ENCODE measurements around the gene TSPAN3. TPM values are rescaled to one million over a fixed set of nuclear protein-coding genes. Genes with fewer than 3 reads are reported as not detected.

TSPAN3 gene
- total RNA-seq, 1 donor from 2014 or later: 113 TPM

GRCh38 chr15:77040673-77041072 is 30.2 kb downstream of the TSPAN3 start:
- POLR2A ChIA-PET: interaction anchor here (0.7 kb wide), 2 partner anchors 100 to 811 kb away, joined by 3 read pairs; no protein-coding TSS in a partner anchor
- TF ChIP-seq CTCF (IDR thresholded peaks at IDR 0.05): no peak
- peak overlapping the region; percentile 68 for H3K27ac Mint-ChIP-seq
- intact Hi-C loops (cut with micrococcal nuclease): no loop called here
- peaks cover 33% of the 10 kb centered on the region for H3K4me1 Mint-ChIP-seq
- ATAC-seq (ENCODE audit: low read depth) (peak; percentile 49), DNase-seq (no peak)
- no peaks in the 10 kb centered on the region for H3K9me3 Mint-ChIP-seq
- H3K4me3 Mint-ChIP-seq: peak overlapping the region; percentile 5
- no peaks in the 10 kb centered on the region for H3K27me3 Mint-ChIP-seq
- CTCF ChIA-PET: interaction anchor here (0.9 kb wide), 1 partner anchor 9 kb away, joined by 3 read pairs; no protein-coding TSS in a partner anchor
- peaks cover 80% of the 10 kb centered on the region for H3K36me3 Mint-ChIP-seq (ENCODE audit: low read depth)

GRCh38 chr15:77039848-77040247 is 31.1 kb downstream of the TSPAN3 start:
- intact Hi-C loops (cut with micrococcal nuclease): no loop called here
- ChIA-PET POLR2A (interaction anchor here (0.7 kb wide), 2 partner anchors 100 to 812 kb away, joined by 3 read pairs; no protein-coding TSS in a partner anchor), CTCF (interaction anchor here (0.9 kb wide), 1 partner anchor 9 kb away, joined by 3 read pairs; no protein-coding TSS in a partner anchor)
- Mint-ChIP-seq H3K36me3 (ENCODE audit: low read depth) (peaks cover 74% of the 10 kb centered on the region), H3K4me1 (peaks cover 25% of the 10 kb centered on the region), H3K27me3 (no peaks in the 10 kb centered on the region), H3K4me3 (no peak overlapping the region), H3K9me3 (no peaks in the 10 kb centered on the region), H3K27ac (no peak overlapping the region)
- no peak for ATAC-seq (ENCODE audit: low read depth)
- DNase-seq: no peak
- no peak for TF ChIP-seq CTCF (IDR thresholded peaks at IDR 0.05)

GRCh38 chr15:77039217-77039533 is 31.7 kb downstream of the TSPAN3 start:
- no peak overlapping the region for H3K27ac Mint-ChIP-seq
- peaks cover 67% of the 10 kb centered on the region for H3K36me3 Mint-ChIP-seq (ENCODE audit: low read depth)
- ChIA-PET CTCF (no interaction called here), POLR2A (no interaction called here)
- H3K27me3 Mint-ChIP-seq: no peaks in the 10 kb centered on the region
- H3K4me3 Mint-ChIP-seq: no peak overlapping the region
- no peak for TF ChIP-seq CTCF (IDR thresholded peaks at IDR 0.05)
- no peaks in the 10 kb centered on the region for H3K9me3 Mint-ChIP-seq
- DNase-seq: no peak
- intact Hi-C loops (cut with micrococcal nuclease): no loop called here
- no peak for ATAC-seq (ENCODE audit: low read depth)
- peaks cover 18% of the 10 kb centered on the region for H3K4me1 Mint-ChIP-seq

GRCh38 chr15:77038312-77039216 is 32.3 kb downstream of the TSPAN3 start:
- Mint-ChIP-seq H3K9me3 (no peaks in the 10 kb centered on the region), H3K36me3 (ENCODE audit: low read depth) (peaks cover 61% of the 10 kb centered on the region), H3K27me3 (no peaks in the 10 kb centered on the region), H3K4me1 (peaks cover 14% of the 10 kb centered on the region), H3K4me3 (no peak overlapping the region), H3K27ac (peak overlapping the region; percentile 25)
- no peak for DNase-seq
- ATAC-seq (ENCODE audit: low read depth): no peak
- ChIA-PET CTCF (no interaction called here), POLR2A (no interaction called here)
- TF ChIP-seq CTCF (IDR thresholded peaks at IDR 0.05): no peak
- intact Hi-C loops (cut with micrococcal nuclease): loop anchor here (1.0 kb wide), 1 partner anchor 505 kb away; no protein-coding TSS in a partner anchor

- no peak for TF ChIP-seq CTCF (IDR thresholded peaks at IDR 0.05)
- Mint-ChIP-seq H3K36me3 (ENCODE audit: low read depth) (peaks cover 52% of the 10 kb centered on the region), H3K27me3 (no peaks in the 10 kb centered on the region), H3K4me3 (no peak overlapping the region), H3K4me1 (peaks cover 12% of the 10 kb centered on the region), H3K27ac (peak overlapping the region; percentile 62), H3K9me3 (no peaks in the 10 kb centered on the region)
- peak; percentile 15 for DNase-seq
- no peak for ATAC-seq (ENCODE audit: low read depth)
- ChIA-PET CTCF (no interaction called here), POLR2A (no interaction called here)
- intact Hi-C loops (cut with micrococcal nuclease): loop anchor here (1.0 kb wide), 1 partner anchor 506 kb away; no protein-coding TSS in a partner anchor
Observed at GRCh38 chr15:77037388-77038209, 33.3 kb downstream of the TSPAN3 start.

Measured in activated B cell treated with CpG ODN at 0.5 μM for 24 hours (primary cell).